Measurements from ENCODE around the gene APOA4. TPM values are rescaled to one million over a fixed set of nuclear protein-coding genes. Genes with fewer than 3 reads are reported as not detected.

The APOA4 gene
- total RNA-seq, 4 donors from 2014 or later: not detected

GRCh38 chr11:116791813-116792143, 31.3 kb downstream of the APOA4 start, which contains the start of gene APOA5:
Gene APOA5 (minus strand): TSS chr11:116791879. CDS start chr11:116791860, 19 bp downstream.
- H3K4me3 ChIP-seq: no peak within 1 kb of the TSS
- DNase-seq: no peak
- intact Hi-C loops (cut with DNase I; ENCODE audit: low total_unique reads): loop anchor here (10.0 kb wide), 1 partner anchor 433 kb away; no protein-coding TSS in a partner anchor
- TF ChIP-seq, protein P1, sequence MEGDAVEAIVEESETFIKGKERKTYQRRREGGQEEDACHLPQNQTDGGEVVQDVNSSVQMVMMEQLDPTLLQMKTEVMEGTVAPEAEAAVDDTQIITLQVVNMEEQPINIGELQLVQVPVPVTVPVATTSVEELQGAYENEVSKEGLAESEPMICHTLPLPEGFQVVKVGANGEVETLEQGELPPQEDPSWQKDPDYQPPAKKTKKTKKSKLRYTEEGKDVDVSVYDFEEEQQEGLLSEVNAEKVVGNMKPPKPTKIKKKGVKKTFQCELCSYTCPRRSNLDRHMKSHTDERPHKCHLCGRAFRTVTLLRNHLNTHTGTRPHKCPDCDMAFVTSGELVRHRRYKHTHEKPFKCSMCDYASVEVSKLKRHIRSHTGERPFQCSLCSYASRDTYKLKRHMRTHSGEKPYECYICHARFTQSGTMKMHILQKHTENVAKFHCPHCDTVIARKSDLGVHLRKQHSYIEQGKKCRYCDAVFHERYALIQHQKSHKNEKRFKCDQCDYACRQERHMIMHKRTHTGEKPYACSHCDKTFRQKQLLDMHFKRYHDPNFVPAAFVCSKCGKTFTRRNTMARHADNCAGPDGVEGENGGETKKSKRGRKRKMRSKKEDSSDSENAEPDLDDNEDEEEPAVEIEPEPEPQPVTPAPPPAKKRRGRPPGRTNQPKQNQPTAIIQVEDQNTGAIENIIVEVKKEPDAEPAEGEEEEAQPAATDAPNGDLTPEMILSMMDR (IDR thresholded peaks at IDR 0.05): no peak
- no peak for TF ChIP-seq POLR2A (IDR thresholded peaks at IDR 0.05)
- H3K27me3 ChIP-seq: no peaks in the 10 kb centered on the region
- H3K9me3 ChIP-seq: no peaks in the 10 kb centered on the region
- no peak within 1 kb of the TSS for H3K27ac ChIP-seq
- H3K36me3 ChIP-seq: no peaks in the 10 kb centered on the region
- peaks cover 4% of the 10 kb centered on the region in 2 donors for H3K4me1 ChIP-seq

- no peak for TF ChIP-seq POLR2A (IDR thresholded peaks at IDR 0.05)
- TF ChIP-seq, protein P1 (IDR thresholded peaks at IDR 0.05): peak; percentile 78 to 90 (median 80)
- Histone ChIP-seq H3K27ac (no peak overlapping the region), H3K9me3 (no peaks in the 10 kb centered on the region), H3K4me3 (no peak overlapping the region), H3K36me3 (no peaks in the 10 kb centered on the region), H3K27me3 (no peaks in the 10 kb centered on the region), H3K4me1 (peaks cover 7 to 10% of the 10 kb centered on the region in 2 donors)
- intact Hi-C loops (cut with DNase I; ENCODE audit: low total_unique reads): loop anchor here (10.0 kb wide), 1 partner anchor 434 kb away; no protein-coding TSS in a partner anchor
- DNase-seq: peak; percentile 64 to 69
These were observed 31.9 kb downstream of the APOA4 start for GRCh38 chr11:116791002-116791812.

DNA sequence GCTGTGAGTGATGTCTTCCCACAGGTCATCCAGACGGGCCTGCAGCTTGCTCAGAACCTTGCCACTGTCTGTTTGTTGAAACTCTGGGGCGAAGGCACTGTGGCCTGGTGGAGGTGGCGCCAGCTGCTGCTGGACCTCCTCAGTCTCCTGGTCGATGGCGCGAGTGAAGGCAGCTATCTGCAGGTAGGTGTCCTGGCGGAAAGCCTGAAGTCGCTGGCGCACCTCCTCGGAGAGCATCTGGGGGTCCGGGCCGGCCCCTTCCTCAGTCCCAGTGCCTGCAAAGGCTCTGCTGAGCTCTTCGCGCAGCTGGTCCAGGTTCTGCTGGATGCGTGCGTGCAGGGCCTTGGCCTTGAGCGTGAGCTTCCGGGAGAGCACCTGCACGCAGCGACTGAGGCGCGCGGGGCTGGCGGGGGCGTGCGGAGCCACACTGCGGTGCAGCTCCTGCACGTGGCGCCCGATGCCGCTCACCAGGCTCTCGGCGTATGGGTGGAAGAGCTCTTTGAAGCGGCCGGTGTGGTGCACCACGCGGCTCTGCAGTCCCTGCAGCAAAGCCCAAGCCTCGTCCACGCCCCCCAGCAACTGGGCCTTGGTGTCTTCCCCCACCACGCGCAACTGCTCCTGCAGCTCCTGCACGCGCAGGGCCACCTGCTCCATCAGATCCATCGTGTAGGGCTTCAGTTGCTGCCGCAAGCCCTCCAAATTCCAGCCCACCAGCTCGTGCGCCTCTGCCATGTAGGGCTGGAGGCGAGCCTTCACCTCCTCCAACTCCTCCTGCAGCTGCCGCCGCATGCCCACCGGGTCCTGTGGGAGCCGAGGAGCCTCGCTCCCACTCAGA, 32.7 kb downstream of the APOA4 start:
- H3K4me1 ChIP-seq: peaks cover 7 to 10% of the 10 kb centered on the region in 2 donors
- H3K27ac ChIP-seq: no peak overlapping the region
- no peaks in the 10 kb centered on the region for H3K36me3 ChIP-seq
- no peaks in the 10 kb centered on the region for H3K27me3 ChIP-seq
- intact Hi-C loops (cut with DNase I; ENCODE audit: low total_unique reads): loop anchor here (10.0 kb wide), 1 partner anchor 434 kb away; no protein-coding TSS in a partner anchor
- H3K9me3 ChIP-seq: no peaks in the 10 kb centered on the region
- no peak for TF ChIP-seq POLR2A (IDR thresholded peaks at IDR 0.05)
- TF ChIP-seq, protein P1 (IDR thresholded peaks at IDR 0.05): no peak
- peak in 1 of 2 donors; percentile 16 for DNase-seq
- H3K4me3 ChIP-seq: no peak overlapping the region

- no peak overlapping the region for H3K27ac ChIP-seq
- H3K9me3 ChIP-seq: no peaks in the 10 kb centered on the region
- H3K27me3 ChIP-seq: no peaks in the 10 kb centered on the region
- no peak for DNase-seq
- no peak overlapping the region for H3K4me3 ChIP-seq
- no peaks in the 10 kb centered on the region for H3K36me3 ChIP-seq
- intact Hi-C loops (cut with DNase I; ENCODE audit: low total_unique reads): loop anchor here (10.0 kb wide), 1 partner anchor 316 kb away; no protein-coding TSS in a partner anchor
- H3K4me1 ChIP-seq: peaks cover 7 to 10% of the 10 kb centered on the region in 2 donors
- TF ChIP-seq, protein P1 (IDR thresholded peaks at IDR 0.05): no peak
- TF ChIP-seq POLR2A (IDR thresholded peaks at IDR 0.05): no peak
These were observed 34.1 kb downstream of the APOA4 start for GRCh38 chr11:116788975-116789374.

Measured in uterus (tissue), 4 donors.